Stomach (tissue), 4 donors: ENCODE data around the gene UBE2I.

Experiments
- CTCF ChIP-seq, 7 experiments: fragments of 450-650 bp in 4 of 7; fragments of 200-600 bp in 3 of 7; sonication (generic) in 3 of 7; IDR thresholded peaks; one replicate each; pipeline ENCODE4 v1.5.1; 2016 to 2019; ENCODE audit warnings: antibody characterized with exemption in 7 of 7, control low read depth in 2 of 7, mild to moderate bottlenecking in 1 of 7
- EP300 ChIP-seq: sonication (generic); formaldehyde crosslinking; IDR thresholded peaks from one replicate; pipeline ENCODE4 v1.6.1; 2017; ENCODE audit warnings: antibody characterized with exemption
- POLR2AphosphoS5 ChIP-seq, 3 donors: sonication (generic); formaldehyde crosslinking; IDR thresholded peaks; one replicate each; pipeline ENCODE4 v1.6.1; 2016; ENCODE audit warnings: antibody characterized with exemption in 3 of 3

- TF ChIP-seq EP300 (no peak), CTCF (IDR thresholded peaks at IDR 0.05) (no peak), POLR2AphosphoS5 (IDR thresholded peaks at IDR 0.05) (no peak)
Observed at GRCh38 chr16:1320097-1320496, 10.7 kb downstream of the UBE2I start.
